ENCODE results near the gene MUC3A. TPM values are rescaled to one million over a fixed set of nuclear protein-coding genes. Genes with fewer than 3 reads are reported as not detected.
A peak's percentile ranks its signal among the peaks of the same experiment; 100 is the strongest.

The MUC3A gene
- total RNA-seq, 6 experiments from 2014 or later, result not detected

DNA sequence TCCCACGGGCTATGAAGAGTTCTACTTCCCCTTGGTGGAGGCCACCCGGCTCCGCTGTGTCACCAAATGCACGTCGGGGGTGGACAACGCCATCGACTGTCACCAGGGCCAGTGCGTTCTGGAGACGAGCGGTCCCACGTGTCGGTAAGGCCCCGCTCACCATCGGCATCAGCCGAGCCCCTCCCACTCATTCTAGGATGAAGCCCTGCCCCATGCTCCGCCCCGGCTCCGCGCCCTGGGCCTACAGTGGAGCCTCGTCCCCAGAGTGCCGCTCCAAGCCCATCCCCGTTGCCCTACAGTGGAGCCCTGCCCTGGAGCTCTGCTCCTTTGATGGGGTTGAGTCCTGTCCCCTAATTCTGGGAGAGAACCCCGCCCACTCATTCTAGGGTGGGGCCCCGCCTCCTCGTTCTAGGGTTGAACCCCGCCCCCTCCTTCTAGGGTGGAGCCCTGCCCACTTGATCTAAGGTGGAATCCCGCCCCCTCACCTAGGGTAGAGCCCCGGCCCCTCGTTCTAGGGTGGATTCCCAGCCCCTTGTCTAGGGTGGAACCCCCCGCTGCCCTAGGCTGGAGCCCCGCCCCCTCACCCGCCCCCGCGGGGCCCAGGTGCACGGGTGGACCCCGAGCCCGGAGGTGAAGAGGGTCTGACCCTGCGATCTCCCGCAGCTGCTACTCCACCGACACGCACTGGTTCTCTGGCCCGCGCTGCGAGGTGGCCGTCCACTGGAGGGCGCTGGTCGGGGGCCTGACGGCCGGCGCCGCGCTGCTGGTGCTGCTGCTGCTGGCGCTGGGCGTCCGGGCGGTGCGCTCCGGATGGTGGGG is 16.6 kb downstream of the MUC3A start:
- H3K27ac Mint-ChIP-seq, result no peak overlapping the region
- no peak overlapping the region for H3K4me3 Mint-ChIP-seq
- DNase-seq, result peak; percentile 38
- peaks cover 43% of the 10 kb centered on the region for H3K27me3 Mint-ChIP-seq (ENCODE audit: insufficient read depth)
- H3K9me3 Mint-ChIP-seq, result no peaks in the 10 kb centered on the region
- H3K36me3 Mint-ChIP-seq (ENCODE audit: low read depth), result no peaks in the 10 kb centered on the region
- no peaks in the 10 kb centered on the region for H3K4me1 Mint-ChIP-seq (ENCODE audit: low read depth)
- TF ChIP-seq, protein P1, sequence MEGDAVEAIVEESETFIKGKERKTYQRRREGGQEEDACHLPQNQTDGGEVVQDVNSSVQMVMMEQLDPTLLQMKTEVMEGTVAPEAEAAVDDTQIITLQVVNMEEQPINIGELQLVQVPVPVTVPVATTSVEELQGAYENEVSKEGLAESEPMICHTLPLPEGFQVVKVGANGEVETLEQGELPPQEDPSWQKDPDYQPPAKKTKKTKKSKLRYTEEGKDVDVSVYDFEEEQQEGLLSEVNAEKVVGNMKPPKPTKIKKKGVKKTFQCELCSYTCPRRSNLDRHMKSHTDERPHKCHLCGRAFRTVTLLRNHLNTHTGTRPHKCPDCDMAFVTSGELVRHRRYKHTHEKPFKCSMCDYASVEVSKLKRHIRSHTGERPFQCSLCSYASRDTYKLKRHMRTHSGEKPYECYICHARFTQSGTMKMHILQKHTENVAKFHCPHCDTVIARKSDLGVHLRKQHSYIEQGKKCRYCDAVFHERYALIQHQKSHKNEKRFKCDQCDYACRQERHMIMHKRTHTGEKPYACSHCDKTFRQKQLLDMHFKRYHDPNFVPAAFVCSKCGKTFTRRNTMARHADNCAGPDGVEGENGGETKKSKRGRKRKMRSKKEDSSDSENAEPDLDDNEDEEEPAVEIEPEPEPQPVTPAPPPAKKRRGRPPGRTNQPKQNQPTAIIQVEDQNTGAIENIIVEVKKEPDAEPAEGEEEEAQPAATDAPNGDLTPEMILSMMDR (IDR thresholded peaks at IDR 0.05), result peak; percentile 88

DNA sequence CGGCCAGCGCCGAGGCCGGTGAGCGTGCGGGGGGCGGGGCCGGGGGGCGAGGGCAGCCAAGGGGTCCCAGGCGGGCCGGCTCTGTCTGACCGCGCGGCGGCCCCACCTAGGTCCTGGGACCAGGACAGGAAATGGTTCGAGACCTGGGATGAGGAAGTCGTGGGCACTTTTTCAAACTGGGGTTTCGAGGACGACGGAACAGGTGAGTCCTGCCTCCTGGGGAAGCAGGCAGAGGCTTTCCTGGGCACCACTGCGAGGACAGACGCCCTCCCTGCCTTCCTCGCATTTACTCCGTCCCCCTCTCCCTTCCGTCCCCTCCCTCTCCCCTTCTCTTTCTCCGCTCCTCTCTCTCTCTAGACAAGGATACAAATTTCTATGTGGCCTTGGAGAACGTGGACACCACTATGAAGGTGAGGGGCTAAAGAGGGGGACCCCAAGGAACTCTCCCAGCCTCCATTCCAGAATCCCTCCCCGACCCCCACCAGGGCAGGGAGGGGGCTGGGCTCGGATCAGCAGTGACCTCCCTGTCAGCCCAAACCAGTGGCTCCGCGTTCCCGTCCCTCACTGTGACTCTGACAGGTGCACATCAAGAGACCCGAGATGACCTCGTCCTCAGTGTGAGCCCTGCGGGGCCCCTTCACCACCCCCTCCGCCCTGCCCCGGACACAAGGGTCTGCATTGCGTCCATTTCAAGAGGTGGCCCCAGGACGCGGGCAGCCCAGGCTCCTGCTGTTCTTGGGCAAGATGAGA is 17.4 kb downstream of the MUC3A start:
- TF ChIP-seq, protein P1 (IDR thresholded peaks at IDR 0.05), result no peak
- DNase-seq, result no peak
- Mint-ChIP-seq H3K27me3 (ENCODE audit: insufficient read depth) (peaks cover 50% of the 10 kb centered on the region), H3K9me3 (no peaks in the 10 kb centered on the region), H3K4me3 (no peak overlapping the region), H3K27ac (no peak overlapping the region), H3K36me3 (ENCODE audit: low read depth) (no peaks in the 10 kb centered on the region), H3K4me1 (ENCODE audit: low read depth) (no peaks in the 10 kb centered on the region)

DNA sequence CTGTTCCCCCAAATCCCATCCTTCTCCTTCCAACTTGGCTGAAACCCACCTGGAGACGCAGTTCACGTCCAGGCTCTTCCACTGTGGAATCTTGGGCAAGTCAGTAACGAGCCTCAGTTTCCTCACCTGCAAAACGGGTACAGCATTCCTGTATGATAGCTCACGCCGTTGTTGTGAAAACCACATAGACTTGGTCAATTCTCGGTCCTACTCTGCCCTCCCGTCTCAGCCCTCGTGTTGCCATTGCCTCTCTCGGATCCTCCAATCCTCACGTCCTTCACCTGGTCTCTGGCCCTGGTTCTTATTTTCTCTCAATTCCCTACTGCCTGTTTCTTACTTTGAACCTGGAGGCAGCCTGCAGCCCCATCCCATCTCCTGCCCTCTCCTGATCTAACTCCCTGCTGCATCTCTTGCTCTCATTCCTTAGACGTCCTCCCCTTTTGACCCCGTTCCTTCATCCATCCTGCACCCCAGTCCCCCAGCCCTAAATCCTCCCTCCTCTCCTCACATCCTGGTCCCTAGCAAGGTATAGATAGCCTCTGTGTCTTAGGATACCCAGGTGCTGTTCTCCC is 18.0 kb downstream of the MUC3A start:
- Mint-ChIP-seq H3K27me3 (ENCODE audit: insufficient read depth) (peaks cover 57% of the 10 kb centered on the region), H3K4me3 (no peak overlapping the region), H3K36me3 (ENCODE audit: low read depth) (no peaks in the 10 kb centered on the region), H3K27ac (no peak overlapping the region), H3K4me1 (ENCODE audit: low read depth) (no peaks in the 10 kb centered on the region), H3K9me3 (no peaks in the 10 kb centered on the region)
- TF ChIP-seq, protein P1 (IDR thresholded peaks at IDR 0.05), result no peak
- DNase-seq, result no peak

DNA sequence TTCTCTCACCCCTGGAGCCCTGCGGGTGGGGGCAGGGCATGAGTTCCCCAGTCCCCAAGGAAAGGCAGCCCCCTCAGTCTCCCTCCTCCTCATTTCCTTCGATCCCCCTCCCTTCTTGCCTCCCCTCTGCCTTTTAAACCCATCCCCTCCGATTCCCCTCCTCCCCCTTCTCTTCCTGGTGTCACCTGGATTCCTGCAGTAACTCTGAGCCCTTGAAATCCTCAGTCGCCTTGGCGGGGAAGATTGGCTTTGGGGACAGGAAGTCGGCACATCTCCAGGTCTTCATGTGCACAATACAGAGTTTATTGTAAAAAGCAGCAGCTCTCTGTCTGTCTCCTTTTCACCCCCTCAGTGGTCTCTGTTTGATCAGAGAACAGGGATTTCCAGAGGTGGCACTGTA is 18.7 kb downstream of the MUC3A start:
- TF ChIP-seq, protein P1 (IDR thresholded peaks at IDR 0.05), result no peak
- no peaks in the 10 kb centered on the region for H3K36me3 Mint-ChIP-seq (ENCODE audit: low read depth)
- H3K27ac Mint-ChIP-seq, result no peak overlapping the region
- H3K4me3 Mint-ChIP-seq, result no peak overlapping the region
- no peaks in the 10 kb centered on the region for H3K4me1 Mint-ChIP-seq (ENCODE audit: low read depth)
- DNase-seq, result no peak
- no peaks in the 10 kb centered on the region; the same call in 1 of the 2 replicates for H3K9me3 Mint-ChIP-seq
- peaks cover 52% of the 10 kb centered on the region for H3K27me3 Mint-ChIP-seq (ENCODE audit: insufficient read depth)

DNA sequence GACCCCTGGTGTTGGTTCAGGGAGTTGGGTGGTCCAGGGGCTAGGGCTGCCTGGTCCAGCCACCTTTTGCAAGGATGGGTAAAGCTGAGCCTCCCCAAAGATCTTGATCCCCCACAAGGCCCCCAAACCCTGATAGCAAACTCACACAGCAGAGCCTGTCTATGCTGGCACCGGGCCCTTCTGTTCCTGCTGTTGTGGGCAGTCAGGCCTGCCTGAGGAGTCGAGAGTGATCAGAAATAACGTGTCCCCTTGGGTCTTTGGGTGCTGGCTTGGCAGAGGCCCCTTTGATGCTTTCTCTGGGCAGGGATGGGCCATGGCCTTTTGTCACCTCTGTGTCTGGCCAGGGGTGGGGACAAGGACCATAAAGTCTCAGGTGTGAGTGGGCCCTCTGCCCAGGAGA is 19.3 kb downstream of the MUC3A start:
- no peak overlapping the region for H3K27ac Mint-ChIP-seq
- H3K27me3 Mint-ChIP-seq (ENCODE audit: insufficient read depth), result peaks cover 51% of the 10 kb centered on the region
- H3K4me1 Mint-ChIP-seq (ENCODE audit: low read depth), result no peaks in the 10 kb centered on the region
- no peak for DNase-seq
- no peak overlapping the region for H3K4me3 Mint-ChIP-seq
- H3K36me3 Mint-ChIP-seq (ENCODE audit: low read depth), result no peaks in the 10 kb centered on the region
- TF ChIP-seq, protein P1 (IDR thresholded peaks at IDR 0.05), result no peak
- H3K9me3 Mint-ChIP-seq, result no peaks in the 10 kb centered on the region; the same call in 1 of the 2 replicates

All from HFFc6 (cell line).